Osteoblast (primary cell): Measurements from ENCODE around the gene DUS1L. TPM values are rescaled to one million over a fixed set of nuclear protein-coding genes. Genes with fewer than 3 reads are reported as not detected.

Source experiments
- DNase-seq: peaks from one replicate; pipeline ENCODE4 v3.0.0; 2011; ENCODE audit warnings: low spot score, mixed read lengths; ENCODE audit not compliant: insufficient read length; ENCODE audit errors: missing footprints
- H2AFZ ChIP-seq: 2 replicates; pipeline ENCODE4 v1.6.0; 2011; ENCODE audit warnings: mild to moderate bottlenecking, low read length
- H3K27ac ChIP-seq: 2 replicates; pipeline ENCODE4 v1.5.1; 2011; ENCODE audit warnings: mild to moderate bottlenecking, low read depth, low read length, moderate library complexity
- H3K27me3 ChIP-seq: 2 replicates; pipeline ENCODE4 v1.6.0; 2012; ENCODE audit warnings: mild to moderate bottlenecking, control low read depth, inconsistent platforms, low read length, moderate library complexity; ENCODE audit not compliant: insufficient read depth
- H3K36me3 ChIP-seq: 2 replicates; pipeline ENCODE4 v1.5.1; 2011; ENCODE audit warnings: mild to moderate bottlenecking, low read length, control low read depth, moderate library complexity; ENCODE audit not compliant: insufficient read depth
- H3K4me1 ChIP-seq: 2 replicates; pipeline ENCODE4 v1.5.1; 2011; ENCODE audit warnings: mild to moderate bottlenecking, low read length, control low read depth, moderate library complexity; ENCODE audit not compliant: insufficient read depth
- H3K4me2 ChIP-seq: 2 replicates; pipeline ENCODE4 v1.6.0; 2011; ENCODE audit warnings: mild to moderate bottlenecking, low read length; ENCODE audit not compliant: insufficient read depth
- H3K4me3 ChIP-seq: fragments of 200-600 bp; sonication (generic); 3 replicates; pipeline ENCODE4 v1.5.1; 2012; ENCODE audit warnings: mild to moderate bottlenecking, low read length, inconsistent platforms; ENCODE audit not compliant: insufficient read depth
- H3K79me2 ChIP-seq: 2 replicates; pipeline ENCODE4 v1.6.0; 2012; ENCODE audit warnings: mild to moderate bottlenecking, low read length, control low read depth, inconsistent platforms; ENCODE audit not compliant: insufficient read depth
- H3K9me3 ChIP-seq: 2 replicates; pipeline ENCODE4 v1.5.1; 2011; ENCODE audit warnings: low read depth, low read length, control low read depth
- H4K20me1 ChIP-seq: 2 replicates; pipeline ENCODE4 v1.6.0; 2012; ENCODE audit warnings: mild to moderate bottlenecking, low read length, control low read depth; ENCODE audit not compliant: insufficient read depth
- CTCF ChIP-seq: IDR thresholded peaks from 2 replicates; pipeline ENCODE4 v1.5.1; 2011; ENCODE audit warnings: mild to moderate bottlenecking, low read depth, low read length, moderate library complexity; ENCODE audit errors: extremely low read depth
- total RNA-seq: library from RNA; depleted of rRNA; stranded (reverse); fragments of >200 nt; gene quantifications from 2 replicates; pipeline ENCODE4 v1.2.3, GENCODE V29; 2012

Gene DUS1L
- total RNA-seq, 1 donor, result 43.8 TPM

GRCh38 chr17:82054351-82055022, 11.1 kb downstream of the DUS1L start:
- Histone ChIP-seq H2AFZ (no peak overlapping the region), H3K36me3 (peaks cover 32% of the 10 kb centered on the region), H3K9me3 (no peaks in the 10 kb centered on the region), H3K4me2 (no peak overlapping the region), H3K4me1 (peaks cover 12% of the 10 kb centered on the region), H3K27ac (no peak overlapping the region), H3K4me3 (no peak overlapping the region), H4K20me1 (peaks cover 4% of the 10 kb centered on the region), H3K27me3 (no peaks in the 10 kb centered on the region), H3K79me2 (peaks cover 44% of the 10 kb centered on the region)
- DNase-seq, result peak; percentile 78
- TF ChIP-seq CTCF, result no peak

- H3K9me3 ChIP-seq, result no peaks in the 10 kb centered on the region
- no peak overlapping the region for H3K4me3 ChIP-seq
- H3K27me3 ChIP-seq, result no peaks in the 10 kb centered on the region
- peaks cover 32% of the 10 kb centered on the region for H3K36me3 ChIP-seq
- H3K27ac ChIP-seq, result no peak overlapping the region
- peak; percentile 86 for DNase-seq
- H4K20me1 ChIP-seq, result peaks cover 4% of the 10 kb centered on the region
- peaks cover 12% of the 10 kb centered on the region for H3K4me1 ChIP-seq
- no peak for TF ChIP-seq CTCF
- H3K4me2 ChIP-seq, result peak overlapping the region; percentile 81
- peaks cover 46% of the 10 kb centered on the region for H3K79me2 ChIP-seq
- no peak overlapping the region for H2AFZ ChIP-seq
Observed at GRCh38 chr17:82053556-82054263, 11.9 kb downstream of the DUS1L start.

- no peaks in the 10 kb centered on the region for H3K27me3 ChIP-seq
- H3K36me3 ChIP-seq, result peaks cover 36% of the 10 kb centered on the region
- peaks cover 12% of the 10 kb centered on the region for H3K4me1 ChIP-seq
- peak overlapping the region; percentile 91 for H3K4me3 ChIP-seq
- H3K4me2 ChIP-seq, result peak overlapping the region; percentile 81
- no peak for TF ChIP-seq CTCF
- H3K9me3 ChIP-seq, result no peaks in the 10 kb centered on the region
- peaks cover 4% of the 10 kb centered on the region for H4K20me1 ChIP-seq
- no peak overlapping the region for H2AFZ ChIP-seq
- H3K79me2 ChIP-seq, result peaks cover 46% of the 10 kb centered on the region
- no peak overlapping the region for H3K27ac ChIP-seq
- DNase-seq, result peak; percentile 58
Observed at GRCh38 chr17:82053130-82053529, 12.5 kb downstream of the DUS1L start.

GRCh38 chr17:82052638-82053059, 13.0 kb downstream of the DUS1L start:
- Histone ChIP-seq H3K36me3 (peaks cover 41% of the 10 kb centered on the region), H3K27me3 (no peaks in the 10 kb centered on the region)
- DNase-seq, result peak; percentile 97

More at GRCh38 chr17:82052638-82053059, 13.0 kb downstream of the DUS1L start:
- TF ChIP-seq CTCF, result no peak
- H3K4me3 ChIP-seq, result peak overlapping the region; percentile 91
- peaks cover 46% of the 10 kb centered on the region for H3K79me2 ChIP-seq
- H3K9me3 ChIP-seq, result no peaks in the 10 kb centered on the region
- H2AFZ ChIP-seq, result no peak overlapping the region
- peak overlapping the region; percentile 81 for H3K4me2 ChIP-seq
- peak overlapping the region; percentile 37 for H3K27ac ChIP-seq
- peaks cover 4% of the 10 kb centered on the region for H4K20me1 ChIP-seq
- H3K4me1 ChIP-seq, result peaks cover 12% of the 10 kb centered on the region
